H9 (cell line): ENCODE results near the gene EIF1B. TPM values are rescaled to one million over a fixed set of nuclear protein-coding genes. Genes with fewer than 3 reads are reported as not detected.

ENCODE experiments used
- DNase-seq: peaks from one replicate; pipeline ENCODE4 v3.0.0-alpha.2; 2017
- H2AFZ ChIP-seq: one replicate; pipeline ENCODE4 v1.6.1; 2013; ENCODE audit warnings: mild to moderate bottlenecking, low read length, control low read depth, moderate library complexity
- H2AK5ac ChIP-seq: 2 replicates; pipeline ENCODE4 v1.6.1; 2013; ENCODE audit warnings: low read length, control low read depth, mixed read lengths; ENCODE audit not compliant: insufficient read length
- H2BK120ac ChIP-seq: one replicate; pipeline ENCODE4 v1.6.1; 2013; ENCODE audit warnings: low read depth, mild to moderate bottlenecking, low read length, control low read depth, inconsistent platforms; ENCODE audit not compliant: poor library complexity, severe bottlenecking
- H2BK12ac ChIP-seq: 2 replicates; pipeline ENCODE4 v1.6.1; 2013; ENCODE audit warnings: low read length, control low read depth, mixed read lengths, low read depth; ENCODE audit not compliant: insufficient read length
- H2BK15ac ChIP-seq: 2 replicates; pipeline ENCODE4 v1.6.1; 2013; ENCODE audit warnings: low read depth, low read length, control low read depth
- H2BK20ac ChIP-seq: one replicate; pipeline ENCODE4 v1.6.1; 2013; ENCODE audit warnings: low read depth, mild to moderate bottlenecking, low read length, control low read depth, inconsistent platforms; ENCODE audit not compliant: poor library complexity, severe bottlenecking
- H2BK5ac ChIP-seq: 2 replicates; pipeline ENCODE4 v1.6.1; 2013; ENCODE audit warnings: low read length, control low read depth, mixed read lengths; ENCODE audit not compliant: insufficient read length
- H3K14ac ChIP-seq: 2 replicates; pipeline ENCODE4 v1.6.1; 2013; ENCODE audit warnings: low read length, control low read depth; ENCODE audit not compliant: insufficient read depth
- H3K18ac ChIP-seq: 2 replicates; pipeline ENCODE4 v1.6.1; 2013; ENCODE audit warnings: low read depth, mild to moderate bottlenecking, mixed read lengths, low read length, control low read depth; ENCODE audit not compliant: insufficient read length
- H3K23ac ChIP-seq: 2 replicates; pipeline ENCODE4 v1.6.1; 2013; ENCODE audit warnings: low read length, control low read depth, mixed read lengths, low read depth; ENCODE audit not compliant: insufficient read length
- H3K23me2 ChIP-seq: 2 replicates; pipeline ENCODE4 v1.6.1; 2013; ENCODE audit warnings: low read depth, mild to moderate bottlenecking, mixed read lengths, low read length, control low read depth; ENCODE audit not compliant: insufficient read length, poor library complexity, severe bottlenecking
- H3K27ac ChIP-seq: 2 replicates; pipeline ENCODE4 v1.5.1; 2013; ENCODE audit warnings: low read length, control low read depth, mixed read lengths, low read depth; ENCODE audit not compliant: insufficient read length
- H3K27me3 ChIP-seq: 2 replicates; pipeline ENCODE4 v1.6.1; 2013; ENCODE audit warnings: low read length, control low read depth, inconsistent platforms; ENCODE audit not compliant: insufficient read depth
- H3K4ac ChIP-seq: 2 replicates; pipeline ENCODE4 v1.6.1; 2013; ENCODE audit warnings: low read depth, mild to moderate bottlenecking, control low read depth, inconsistent platforms, low read length, moderate library complexity
- H3K4me1 ChIP-seq: 2 replicates; pipeline ENCODE4 v1.6.1; 2013; ENCODE audit warnings: low read length, control low read depth, inconsistent platforms; ENCODE audit not compliant: insufficient read depth
- H3K4me2 ChIP-seq: 2 replicates; pipeline ENCODE4 v1.6.1; 2013; ENCODE audit warnings: low read length, control low read depth, mixed read lengths; ENCODE audit not compliant: insufficient read length, insufficient read depth
- H3K56ac ChIP-seq: 2 replicates; pipeline ENCODE4 v1.6.1; 2013; ENCODE audit warnings: low read depth, mild to moderate bottlenecking, mixed read lengths, low read length, control low read depth; ENCODE audit not compliant: insufficient read length
- H3K79me1 ChIP-seq: 2 replicates; pipeline ENCODE4 v1.6.1; 2013; ENCODE audit warnings: low read depth, mild to moderate bottlenecking, moderate library complexity, low read length, control low read depth, inconsistent platforms; ENCODE audit not compliant: insufficient read depth, poor library complexity, severe bottlenecking
- H3K79me2 ChIP-seq: 2 replicates; pipeline ENCODE4 v1.6.1; 2013; ENCODE audit warnings: low read length, control low read depth, inconsistent platforms; ENCODE audit not compliant: insufficient read depth
- H3K9ac ChIP-seq: 2 replicates; pipeline ENCODE4 v1.6.1; 2013; ENCODE audit warnings: low read length, control low read depth, mixed read lengths; ENCODE audit not compliant: insufficient read length; ENCODE audit errors: extremely low read depth
- H3K9me3 ChIP-seq: one replicate; pipeline ENCODE4 v1.6.1; 2013; ENCODE audit warnings: low read depth, low read length, inconsistent platforms; ENCODE audit not compliant: control insufficient read depth
- H3T11ph ChIP-seq: one replicate; pipeline ENCODE4 v1.6.1; 2013; ENCODE audit warnings: mild to moderate bottlenecking, low read length, control low read depth, inconsistent platforms
- H4K20me1 ChIP-seq: one replicate; pipeline ENCODE4 v1.6.1; 2013; ENCODE audit not compliant: control insufficient read depth, insufficient read length, insufficient read depth
- H4K5ac ChIP-seq: 2 replicates; pipeline ENCODE4 v1.6.1; 2013; ENCODE audit warnings: low read depth, mild to moderate bottlenecking, mixed read lengths, low read length, control low read depth; ENCODE audit not compliant: insufficient read length
- H4K8ac ChIP-seq: replicated peaks from 2 replicates; pipeline ENCODE4 v1.6.1; 2013; ENCODE audit warnings: low read length, control low read depth, mixed read lengths, low read depth; ENCODE audit not compliant: insufficient read length
- H4K91ac ChIP-seq: 2 replicates; pipeline ENCODE4 v1.6.1; 2013; ENCODE audit warnings: low read depth, mild to moderate bottlenecking, moderate library complexity, mixed read lengths, low read length, control low read depth; ENCODE audit not compliant: insufficient read length
- H3K27ac Mint-ChIP-seq, 3 experiments: 2 replicates in 2 of 3; 3 replicates in 1 of 3; pipeline ENCODE4 v1.8.0; 2020 to 2021; ENCODE audit warnings: mixed read lengths in 3 of 3, mild to moderate bottlenecking in 1 of 3, moderate library complexity in 1 of 3
- H3K27me3 Mint-ChIP-seq: 2 replicates; pipeline ENCODE4 v1.8.0; 2021; ENCODE audit warnings: low read depth, mild to moderate bottlenecking, moderate library complexity, mixed read lengths
- H3K36me3 Mint-ChIP-seq, 3 experiments: 2 replicates in 2 of 3; 3 replicates in 1 of 3; pipeline ENCODE4 v1.8.0; 2020 to 2021; ENCODE audit warnings: low read depth in 3 of 3, mixed read lengths in 3 of 3; ENCODE audit not compliant: insufficient read depth in 1 of 3
- H3K4me1 Mint-ChIP-seq, 2 experiments: 2 replicates each; pipeline ENCODE4 v1.8.0; 2020; ENCODE audit warnings: mixed read lengths in 2 of 2
- H3K4me3 Mint-ChIP-seq, 2 experiments: 2 replicates in 1 of 2; 3 replicates in 1 of 2; pipeline ENCODE4 v1.8.0; 2020 to 2021; ENCODE audit warnings: mild to moderate bottlenecking in 2 of 2, mixed read lengths in 2 of 2, moderate library complexity in 1 of 2
- H3K9me3 Mint-ChIP-seq, 2 experiments: 2 replicates in 1 of 2; 3 replicates in 1 of 2; pipeline ENCODE4 v1.8.0; 2020; ENCODE audit warnings: mild to moderate bottlenecking in 2 of 2, mixed read lengths in 2 of 2, moderate library complexity in 1 of 2
- CTCF ChIP-seq: fragments of 200-600 bp; sonication (generic); conservative IDR thresholded peaks from 3 replicates; pipeline ENCODE4 v1.8.0; 2021; ENCODE audit warnings: antibody characterized with exemption, mild to moderate bottlenecking
- total RNA-seq: library from RNA; stranded (reverse); gene quantifications from 2 replicates; pipeline ENCODE4 v1.2.1, GENCODE V29; 2021

EIF1B gene
- total RNA-seq, 1 experiment from 2014 or later = 133 TPM

DNA sequence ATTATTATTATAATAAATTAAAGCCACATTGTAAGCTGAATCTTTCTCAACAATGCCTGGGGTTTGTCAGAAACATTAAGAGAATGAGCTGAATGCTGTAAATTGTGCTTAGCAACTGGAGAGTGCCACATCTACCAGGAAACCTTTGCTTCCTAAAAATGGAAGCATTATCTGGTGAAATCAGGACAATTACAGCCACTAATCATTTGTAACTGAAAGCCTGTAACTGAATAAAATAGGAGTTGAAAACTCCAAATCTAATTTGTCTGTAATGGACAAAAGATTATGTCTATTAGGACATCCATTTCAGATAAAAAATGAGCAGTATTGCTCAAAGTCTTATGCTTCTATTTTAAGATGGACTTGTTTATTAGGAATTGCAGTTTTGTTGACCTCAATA lies 32.2 kb downstream of the EIF1B start:
- no peak overlapping the region for H4K91ac ChIP-seq
- no peak overlapping the region for H2BK20ac ChIP-seq
- Mint-ChIP-seq H3K27ac (no peak overlapping the region), H3K9me3 (peaks cover 0 to 3% of the 10 kb centered on the region in 2 experiments; a peak in 2 of 5 replicates), H3K36me3 (no peaks in the 10 kb centered on the region), H3K4me3 (no peak overlapping the region), H3K4me1 (peaks cover 0 to 3% of the 10 kb centered on the region in 2 experiments; a peak in 1 of 4 replicates), H3K27me3 (peaks cover 2% of the 10 kb centered on the region; the same call in 1 of the 2 replicates)
- no peak overlapping the region for H3K23ac ChIP-seq
- H3K4me1 ChIP-seq = no peaks in the 10 kb centered on the region
- no peaks in the 10 kb centered on the region for H3K79me1 ChIP-seq
- H3K79me2 ChIP-seq = no peaks in the 10 kb centered on the region
- H2AK5ac ChIP-seq = no peak overlapping the region
- H3K9me3 ChIP-seq = no peaks in the 10 kb centered on the region
- no peak overlapping the region for H2BK120ac ChIP-seq
- no peaks in the 10 kb centered on the region for H4K20me1 ChIP-seq
- TF ChIP-seq CTCF = no peak
- H3K27me3 ChIP-seq = no peaks in the 10 kb centered on the region
- H3K4me2 ChIP-seq = no peak overlapping the region
- H4K8ac ChIP-seq = no peak overlapping the region
- no peak overlapping the region for H3K14ac ChIP-seq
- no peaks in the 10 kb centered on the region for H3K23me2 ChIP-seq
- no peak overlapping the region for H3K9ac ChIP-seq
- H4K5ac ChIP-seq = no peak overlapping the region
- no peak overlapping the region for H3K4ac ChIP-seq
- H2AFZ ChIP-seq = no peak overlapping the region
- H3K56ac ChIP-seq = no peak overlapping the region
- no peak overlapping the region for H2BK15ac ChIP-seq
- no peak for DNase-seq
- no peak overlapping the region for H3T11ph ChIP-seq
- no peak overlapping the region for H2BK5ac ChIP-seq
- H3K18ac ChIP-seq = no peak overlapping the region
- H2BK12ac ChIP-seq = no peak overlapping the region
- no peak overlapping the region for H3K27ac ChIP-seq
